Measurements from ENCODE around the gene C1QTNF12.

C1QTNF12 gene

DNA sequence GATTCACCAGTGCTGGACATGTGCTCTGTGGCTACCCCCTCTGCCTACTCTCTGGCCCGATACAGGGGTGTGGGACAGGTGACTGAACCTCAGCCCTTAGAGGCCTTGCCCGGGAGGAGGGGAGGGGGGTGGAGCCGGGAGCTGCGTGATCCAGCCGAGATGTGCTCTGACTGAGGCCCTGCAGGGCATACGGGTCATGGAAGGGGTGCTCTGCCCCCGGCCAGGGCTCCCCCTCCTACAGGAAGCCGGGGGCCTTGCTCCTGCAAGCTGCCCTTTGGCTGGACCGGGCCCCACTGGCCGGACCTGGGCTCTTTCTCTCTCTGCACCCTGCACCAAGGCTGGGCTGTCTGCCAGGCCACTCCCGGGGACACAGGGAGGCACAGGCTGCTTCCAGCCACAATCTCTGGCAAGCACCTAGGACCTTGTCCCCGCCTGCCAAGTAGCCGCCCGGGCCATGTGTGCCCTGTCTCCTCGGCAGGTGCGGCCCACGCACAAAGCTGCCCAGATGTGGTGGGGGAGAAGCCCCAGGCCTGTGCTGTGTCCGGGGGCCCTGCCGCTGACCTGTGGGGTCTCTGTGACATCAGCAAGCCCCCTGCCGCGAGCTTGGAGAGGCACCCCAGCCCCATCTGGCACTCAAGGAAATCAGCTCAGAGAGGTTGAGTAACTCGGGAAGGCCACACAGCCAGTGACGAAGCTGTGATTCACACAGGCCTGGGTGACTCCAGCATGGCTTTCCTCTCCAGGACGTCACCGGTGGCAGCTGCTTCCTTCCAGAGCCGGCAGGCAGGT, 35.2 kb upstream of the C1QTNF12 start:
- peak; percentile 27 to 39 for DNase-seq (ENCODE audit: low read depth in 2 of 2)

DNA sequence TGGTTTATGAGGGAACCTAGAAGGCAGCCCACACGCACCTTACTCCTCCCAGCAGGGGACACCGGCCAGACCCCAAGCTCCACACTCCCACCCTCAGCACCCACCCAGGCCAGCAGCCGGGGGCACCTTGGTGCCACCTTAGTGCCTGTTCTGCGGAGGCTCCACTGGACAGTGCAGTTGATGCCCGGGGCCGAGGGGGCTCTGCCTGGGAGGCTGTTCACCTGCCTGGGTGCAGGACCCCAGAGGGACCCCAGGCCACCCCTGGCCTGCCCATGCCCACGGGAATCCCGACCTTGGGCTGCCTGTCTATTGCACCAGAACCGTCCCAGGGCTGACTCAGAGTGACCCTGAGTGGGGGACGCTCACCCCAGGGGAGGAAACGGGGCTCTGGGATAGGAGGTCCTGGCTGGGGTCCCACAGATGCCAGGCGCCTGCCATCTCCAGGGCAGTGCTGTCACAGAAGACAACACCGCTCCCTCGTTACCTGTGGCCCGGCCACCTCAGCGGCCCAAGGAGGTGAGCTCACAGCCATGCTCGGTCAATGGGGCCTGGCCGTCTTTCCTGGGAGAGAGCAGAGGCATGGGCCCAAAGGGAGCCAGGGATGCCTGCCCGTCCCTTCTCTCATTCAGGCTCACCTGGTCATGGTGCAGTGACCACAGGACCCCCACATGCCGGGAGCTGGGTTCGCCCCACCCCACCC, 34.4 kb upstream of the C1QTNF12 start:
- DNase-seq (ENCODE audit: low read depth in 2 of 2) = no peak

DNA sequence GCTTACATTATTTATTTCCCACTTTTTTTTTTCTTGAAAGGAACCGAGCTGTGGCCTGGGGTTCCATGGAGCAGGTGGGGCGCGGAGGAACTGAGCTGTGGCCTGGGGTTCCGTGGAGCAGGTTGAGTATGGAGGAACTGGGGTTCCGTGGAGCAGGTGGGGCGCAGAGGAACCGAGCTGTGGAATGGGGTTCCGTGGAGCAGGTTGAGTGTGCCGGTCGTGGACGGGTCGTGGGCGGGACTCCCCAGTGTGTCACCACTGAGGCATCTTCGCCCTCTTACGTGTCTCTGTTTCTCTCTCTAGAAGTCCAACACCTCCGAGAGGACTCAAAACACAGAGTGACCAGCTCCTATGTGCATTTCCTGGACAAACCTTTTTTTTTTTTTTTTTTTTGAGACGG, 32.5 kb upstream of the C1QTNF12 start:
- no peak for DNase-seq (ENCODE audit: low read depth in 2 of 2)

DNA sequence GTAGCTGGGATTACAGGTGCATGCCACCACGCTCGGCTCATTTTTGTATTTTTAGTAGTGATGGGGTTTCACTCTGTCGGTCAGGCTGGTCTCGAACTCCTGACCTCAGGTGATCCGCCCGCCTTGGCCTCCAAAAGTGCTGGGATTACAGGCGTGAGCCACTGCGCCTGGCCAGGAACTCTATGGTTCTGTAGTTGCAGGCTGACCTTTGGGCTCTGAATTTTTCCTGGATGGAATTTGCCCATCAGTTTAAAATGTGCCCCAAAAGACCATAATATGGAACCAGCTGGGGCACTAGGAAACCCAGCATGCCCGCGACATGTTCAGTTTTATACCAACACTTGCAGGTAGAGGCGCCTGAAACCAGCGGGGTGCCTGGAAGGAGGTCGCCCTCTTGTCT, 32.1 kb upstream of the C1QTNF12 start:
- no peak for DNase-seq (ENCODE audit: low read depth in 2 of 2)

DNA sequence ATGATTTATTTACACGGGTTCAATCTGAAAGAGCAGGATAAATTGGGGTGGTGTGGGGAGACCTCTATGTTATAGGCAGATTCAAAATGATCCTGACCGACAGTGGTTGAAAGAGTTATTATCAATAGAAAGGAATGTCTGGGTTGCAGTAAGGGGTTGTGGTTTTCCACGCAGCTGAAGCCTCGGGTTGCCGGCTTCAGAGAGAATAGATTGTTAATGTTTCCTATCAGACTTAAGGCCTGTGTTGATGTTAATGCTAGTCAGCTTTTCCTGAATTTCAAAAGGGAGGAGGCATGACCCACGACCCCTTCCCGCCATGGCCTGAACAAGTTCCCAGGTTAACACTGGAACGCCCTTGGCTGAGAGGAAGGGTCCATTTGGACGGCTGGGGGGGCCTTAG, 29.3 kb upstream of the C1QTNF12 start:
- no peak for DNase-seq (ENCODE audit: low read depth in 2 of 2)

DNA sequence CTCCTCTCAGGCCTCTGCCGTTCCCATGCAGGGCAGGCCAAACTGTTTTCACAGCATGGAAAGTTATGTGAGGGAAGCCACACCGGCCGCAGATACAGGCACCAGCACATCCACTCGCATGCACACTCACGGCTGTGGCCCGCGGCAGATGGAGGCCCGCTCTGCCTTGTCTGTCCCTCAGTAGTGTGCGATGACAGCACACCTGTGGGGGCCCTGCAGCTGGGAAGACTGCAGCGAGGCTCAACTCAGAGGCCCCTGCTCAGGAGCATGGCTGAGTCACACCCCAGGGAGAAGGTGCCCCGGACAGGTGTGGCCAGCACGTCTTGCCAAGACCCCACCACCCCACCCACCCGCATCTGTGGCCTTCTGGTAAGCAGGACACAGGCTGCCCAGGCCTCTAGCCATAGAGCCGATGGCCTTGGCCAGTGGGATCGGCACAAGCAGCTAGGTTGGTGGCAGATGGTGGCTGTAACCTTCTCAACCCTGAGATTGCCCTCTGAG, 28.5 kb upstream of the C1QTNF12 start:
- no peak for DNase-seq (ENCODE audit: low read depth in 2 of 2)

DNA sequence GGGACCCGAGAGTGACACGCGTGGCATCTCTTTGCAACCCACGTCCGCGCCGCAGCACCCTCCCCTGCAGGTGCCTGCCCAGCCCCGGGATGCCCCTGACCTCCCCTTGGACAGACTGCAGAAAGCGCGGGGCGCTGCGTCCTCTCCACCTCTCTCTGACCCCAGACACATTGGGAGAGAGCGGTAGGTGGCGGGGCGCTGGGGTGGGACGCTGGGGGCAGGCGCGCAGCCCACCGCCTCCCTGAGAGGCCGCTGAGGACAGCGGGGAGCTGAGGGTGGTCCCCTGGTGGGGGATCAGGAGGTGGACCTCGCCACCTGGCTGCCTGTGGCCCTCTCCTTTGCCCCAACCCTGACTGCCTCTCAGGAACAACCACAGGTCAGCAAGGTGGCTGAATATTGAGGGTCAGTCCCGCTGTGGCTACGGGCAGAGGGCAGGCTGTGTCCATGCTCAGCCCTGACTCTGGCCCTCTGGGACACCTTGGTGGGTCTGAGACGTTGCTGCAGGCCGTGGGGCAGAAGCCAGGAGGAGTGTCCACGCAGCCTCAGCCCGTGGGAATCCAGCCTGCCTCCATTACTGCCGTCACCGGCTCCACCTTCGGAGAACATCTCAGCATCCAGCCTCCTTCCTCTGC, 27.9 kb upstream of the C1QTNF12 start:
- DNase-seq (ENCODE audit: low read depth in 2 of 2) = no peak

DNA sequence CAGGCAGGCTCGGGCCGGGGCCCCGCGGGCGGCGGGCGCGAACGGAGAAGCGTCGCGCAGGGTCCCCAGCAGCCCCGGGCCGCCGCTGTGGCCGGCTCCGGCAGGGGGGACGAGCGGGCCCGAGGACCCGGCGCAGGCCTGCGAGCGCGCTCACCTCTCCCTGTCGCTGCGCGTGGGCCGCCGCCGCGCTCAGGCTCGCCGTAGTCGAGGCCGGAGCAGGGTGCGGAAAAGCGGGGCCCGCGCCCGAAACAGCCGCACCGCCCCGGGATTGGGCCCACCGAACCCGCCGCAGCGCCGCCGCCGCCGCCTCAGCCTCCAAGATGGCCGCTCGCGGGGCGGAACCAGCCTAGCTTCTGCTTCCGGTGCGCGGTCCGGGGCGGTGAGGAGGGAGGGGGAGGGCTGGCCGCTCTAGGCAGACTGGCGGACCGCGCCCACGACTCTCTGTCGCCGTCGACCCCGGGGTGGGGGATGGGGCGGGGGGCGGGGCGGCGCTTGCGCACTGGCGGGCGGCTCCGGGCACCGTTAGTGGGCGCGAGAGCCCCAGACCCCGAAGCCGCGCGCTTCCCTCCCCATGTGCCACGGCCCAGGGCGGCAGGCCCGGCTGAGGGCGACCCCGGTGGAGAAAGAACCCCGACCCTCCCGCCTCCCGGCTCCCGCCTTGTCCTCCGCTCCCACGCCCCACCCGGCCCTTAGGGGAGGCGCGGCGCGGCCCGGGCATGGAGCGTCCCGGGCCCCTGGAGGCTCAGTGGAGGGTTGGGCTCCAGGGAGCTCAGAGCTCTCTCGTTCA, 27.2 kb upstream of the C1QTNF12 start, which contains the start of gene UBE2J2:
UBE2J2 (minus strand) TSS at position 343 of the 787 bp plus-strand sequence. CDS start 5,862 bp downstream, outside the sequence.
- peak; percentile 90 to 91 for DNase-seq (ENCODE audit: low read depth in 2 of 2)

DNA sequence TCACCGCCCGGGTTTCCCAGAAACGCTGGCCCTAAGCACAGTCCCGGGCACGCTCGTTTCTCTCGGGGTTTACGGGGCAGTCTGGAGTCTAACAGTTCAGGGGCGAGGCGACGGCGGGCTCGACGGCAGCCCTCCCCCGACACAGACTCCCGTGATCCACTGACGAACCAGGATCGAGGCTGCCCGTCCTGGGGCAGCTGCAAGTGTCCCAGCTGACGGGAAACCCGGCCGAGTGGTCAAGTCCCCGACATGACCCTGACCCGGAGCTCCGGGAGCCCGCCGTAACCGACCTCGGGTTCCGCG, 26.6 kb upstream of the C1QTNF12 start:
- no peak for DNase-seq (ENCODE audit: low read depth in 2 of 2)

DNA sequence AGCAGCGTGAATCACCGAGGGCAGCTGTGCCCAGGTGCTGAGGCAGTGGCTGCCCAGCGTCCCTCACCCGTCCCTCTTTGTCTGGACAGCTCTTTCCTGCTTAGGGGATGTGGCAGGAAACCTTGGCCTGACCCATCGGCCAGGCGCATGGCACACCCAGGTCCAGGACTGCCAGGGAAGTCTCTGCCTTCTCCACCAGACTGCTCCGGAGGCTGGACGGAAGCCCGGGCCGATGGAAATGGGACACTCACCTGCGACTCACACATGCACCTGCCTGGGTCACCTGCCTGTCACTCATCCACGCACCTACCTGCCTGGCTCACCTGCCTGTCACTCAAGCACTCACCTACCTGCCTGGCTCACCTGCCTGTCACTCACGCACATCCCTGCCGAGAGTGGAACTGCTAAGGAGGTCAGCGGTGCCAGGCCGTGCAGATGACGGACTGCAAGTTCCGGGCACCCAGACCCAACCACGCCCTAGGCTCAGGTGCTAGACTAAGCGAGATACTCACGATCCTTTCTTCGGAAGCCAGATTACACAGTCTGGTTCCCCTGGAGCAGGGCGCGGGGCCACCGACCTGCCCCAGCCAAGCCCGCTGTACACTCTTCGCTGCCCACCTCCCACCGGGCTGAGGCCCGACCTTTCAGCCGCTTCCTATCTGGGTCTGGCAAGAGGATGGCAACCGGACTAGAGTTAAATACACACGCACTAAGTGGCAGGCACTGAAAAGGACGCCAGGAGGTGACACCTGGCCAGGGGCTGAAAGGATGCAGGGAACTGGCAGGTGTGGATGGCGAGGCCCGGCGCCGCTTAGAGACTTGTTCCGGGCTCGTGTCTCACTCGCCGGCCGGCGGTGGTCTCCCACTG, 26.1 kb upstream of the C1QTNF12 start:
- no peak for DNase-seq (ENCODE audit: low read depth in 2 of 2)

DNA sequence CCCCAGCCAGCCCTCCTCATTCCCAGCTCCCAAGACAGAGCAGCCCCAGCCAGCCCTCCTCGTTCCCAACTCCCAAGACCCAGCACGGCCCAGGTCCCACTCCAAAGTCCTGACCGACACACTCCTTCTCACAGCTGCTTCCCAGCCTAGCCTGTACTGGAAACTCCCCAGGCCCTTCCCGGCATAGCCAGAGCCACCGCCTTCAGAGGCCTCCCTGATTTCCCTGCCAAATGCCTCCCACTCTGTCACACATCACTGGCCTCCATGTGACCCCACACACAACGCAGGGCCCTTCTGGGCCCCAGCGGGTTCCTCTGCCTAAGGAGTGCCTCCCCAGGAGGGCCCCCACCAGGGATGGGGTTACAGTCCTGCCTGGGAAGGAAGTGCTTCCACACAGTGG, 24.3 kb upstream of the C1QTNF12 start:
- no peak for DNase-seq (ENCODE audit: low read depth in 2 of 2)

DNA sequence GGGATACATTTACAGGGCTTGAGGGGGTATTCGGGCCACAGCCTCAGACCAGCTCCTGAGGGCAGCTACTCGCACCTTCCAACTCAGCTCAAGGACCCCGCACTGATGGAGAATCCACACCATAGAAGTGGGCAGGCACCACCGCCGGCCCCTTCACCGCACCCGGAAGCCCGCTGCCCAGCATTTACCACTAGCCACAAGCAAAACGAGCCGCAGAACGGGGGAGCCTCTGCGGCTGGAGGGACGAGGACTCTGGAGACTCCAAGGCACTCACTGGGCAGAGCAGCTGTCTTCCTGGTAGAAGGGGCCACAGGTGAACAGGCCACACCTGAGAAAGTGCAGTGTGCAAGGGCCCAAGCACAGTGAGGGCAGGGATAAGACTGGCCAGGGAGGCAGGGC, 21.8 kb upstream of the C1QTNF12 start:
- no peak for DNase-seq (ENCODE audit: low read depth in 2 of 2)

DNA sequence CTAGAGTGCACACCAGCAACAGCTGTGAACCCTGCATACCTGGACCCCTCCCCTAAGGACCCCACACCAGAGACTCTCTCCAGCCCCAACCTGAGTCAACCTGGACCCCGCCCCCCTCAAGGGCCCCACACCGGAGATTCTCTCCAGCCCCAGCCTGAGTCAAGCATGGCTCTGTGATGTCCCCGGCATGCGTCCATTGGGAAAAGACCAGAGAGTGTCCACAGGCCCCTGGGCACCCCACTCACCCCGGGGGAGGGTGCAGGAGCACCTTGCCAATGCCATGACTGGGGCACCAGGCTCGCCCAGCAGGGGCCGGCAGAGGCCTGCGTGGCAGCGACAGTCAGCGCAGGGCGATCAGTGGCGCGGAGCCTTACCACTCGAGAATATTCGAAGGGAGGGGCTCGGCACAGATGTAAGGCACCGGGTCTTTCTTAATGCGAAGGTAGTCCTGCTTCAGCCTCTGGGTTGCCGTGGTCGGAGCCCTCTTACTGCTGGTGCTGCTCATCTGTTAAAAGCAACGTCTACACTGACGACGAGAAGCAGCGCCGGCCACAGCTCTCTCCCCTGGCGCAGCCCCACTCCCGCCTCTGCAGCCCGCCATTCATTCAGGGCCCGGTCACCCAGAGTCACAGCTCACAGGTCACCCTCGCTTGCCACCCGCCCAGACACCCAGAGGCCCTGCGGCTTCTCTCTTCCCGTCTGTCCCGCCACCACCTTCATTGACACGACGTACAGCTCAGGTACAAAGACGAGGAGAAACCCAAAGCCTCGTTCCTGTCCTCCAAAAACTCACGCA, 21.2 kb upstream of the C1QTNF12 start:
- no peak for DNase-seq (ENCODE audit: low read depth in 2 of 2)

DNA sequence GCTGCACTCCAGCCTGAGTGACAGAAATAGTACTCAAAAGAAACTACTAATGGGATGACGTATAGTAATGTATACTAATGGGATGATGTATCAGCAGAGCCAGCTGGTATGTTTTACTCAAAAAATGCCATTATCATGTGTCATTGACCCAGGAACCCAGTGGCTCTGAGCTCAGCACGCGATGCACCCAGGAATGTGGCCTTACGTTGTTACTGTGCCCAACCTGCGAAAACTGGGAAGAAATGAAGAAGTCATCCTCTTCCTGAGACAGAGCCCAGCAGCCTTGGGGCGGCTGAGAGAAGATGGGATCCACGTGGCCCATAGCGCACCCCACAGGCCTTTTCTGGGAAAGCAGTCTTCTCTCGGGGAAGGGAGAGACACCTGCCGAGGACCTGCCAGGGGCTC, 18.3 kb upstream of the C1QTNF12 start:
- no peak for DNase-seq (ENCODE audit: low read depth in 2 of 2)

DNA sequence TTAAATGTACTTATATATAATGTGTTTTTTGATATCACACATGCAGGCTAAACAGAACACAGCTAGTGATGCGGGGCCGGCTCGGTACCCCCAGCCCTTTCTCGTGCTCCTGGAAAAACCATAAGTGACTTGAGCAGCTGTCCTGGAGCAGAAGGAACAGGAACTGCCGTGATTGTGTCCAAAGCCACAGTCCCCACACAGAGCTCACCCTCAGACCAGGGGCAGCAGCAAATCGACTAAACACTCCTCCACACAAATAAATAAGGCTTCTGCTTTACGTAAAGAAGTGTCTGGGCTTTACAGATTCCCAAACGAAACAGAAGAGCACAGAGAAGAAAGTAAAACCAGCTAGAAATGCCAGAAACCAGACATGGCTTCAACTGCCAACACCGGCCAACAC, 17.5 kb upstream of the C1QTNF12 start:
- no peak for DNase-seq (ENCODE audit: low read depth in 2 of 2)

DNA sequence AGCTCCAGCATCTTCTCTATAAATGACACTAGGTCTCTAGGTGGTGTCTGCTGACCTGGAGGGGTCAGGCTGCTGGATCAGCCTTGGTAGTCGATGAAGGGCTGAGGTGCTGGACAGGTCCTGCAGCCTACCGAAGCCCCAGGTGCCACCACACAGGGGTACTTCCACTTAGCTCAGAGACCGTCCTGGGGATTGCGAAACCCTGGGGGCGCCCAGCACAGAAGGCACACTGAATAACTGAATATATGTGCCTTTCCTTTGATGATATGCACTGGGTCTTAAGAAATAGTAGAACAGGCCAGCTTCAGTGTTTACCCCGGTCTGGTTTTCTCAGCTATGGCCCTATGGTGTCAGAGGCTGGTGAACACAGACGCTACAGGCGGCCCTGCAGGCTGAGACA, 16.2 kb upstream of the C1QTNF12 start:
- no peak for DNase-seq (ENCODE audit: low read depth in 2 of 2)

DNA sequence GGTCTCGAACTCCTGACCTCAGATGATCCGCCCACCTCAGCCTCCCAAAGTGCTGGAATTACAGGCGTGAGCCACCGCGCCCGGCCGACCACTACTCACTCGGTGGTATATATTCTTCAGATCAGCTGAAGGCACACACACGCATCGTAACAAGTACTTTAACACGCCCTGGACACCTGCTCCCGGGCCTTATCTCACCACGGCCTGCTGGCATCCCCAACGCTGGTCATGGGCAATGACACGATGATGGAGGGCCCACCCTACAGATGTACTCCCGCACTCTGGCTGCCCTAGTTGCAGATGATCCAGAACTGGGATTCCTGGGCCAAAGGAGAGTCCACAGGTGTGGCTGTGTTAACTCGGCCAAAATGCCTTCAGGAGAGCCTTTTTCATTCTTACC, 15.5 kb upstream of the C1QTNF12 start:
- DNase-seq (ENCODE audit: low read depth in 2 of 2) = no peak

DNA sequence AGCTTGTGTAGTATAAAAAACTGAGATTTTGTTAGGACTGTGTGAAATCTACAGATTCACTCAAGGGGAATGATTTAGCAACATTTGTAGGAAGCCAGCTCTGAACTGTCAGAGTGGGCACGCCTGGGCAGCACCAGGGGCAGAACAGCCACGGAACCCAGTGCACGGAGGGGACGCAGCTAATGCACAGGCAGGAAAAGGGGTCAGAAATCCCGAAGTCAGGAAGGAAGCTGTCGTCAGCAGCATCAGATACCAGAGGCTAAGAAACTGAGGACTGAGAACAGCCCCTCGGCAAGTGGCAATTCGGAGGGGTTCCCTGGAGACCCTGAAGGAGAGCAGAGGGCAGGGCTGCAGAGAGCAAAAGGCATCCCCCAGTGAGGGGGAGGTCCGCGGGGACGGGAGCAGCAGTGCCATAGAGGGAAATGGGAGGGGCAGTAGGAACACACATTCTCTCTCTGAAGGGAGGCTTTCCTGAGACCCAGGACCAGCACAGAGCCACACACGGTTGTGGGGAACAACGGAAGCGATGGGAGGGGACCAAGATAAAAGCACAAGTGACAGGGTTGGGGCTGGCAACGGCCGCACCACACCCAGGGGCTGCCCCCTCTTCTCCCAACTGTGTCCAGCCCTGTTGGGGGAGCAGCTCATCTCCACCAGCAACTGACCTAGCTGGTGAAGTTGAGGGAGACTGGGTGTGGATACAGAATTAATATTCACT, 14.5 kb upstream of the C1QTNF12 start:
- no peak for DNase-seq (ENCODE audit: low read depth in 2 of 2)

DNA sequence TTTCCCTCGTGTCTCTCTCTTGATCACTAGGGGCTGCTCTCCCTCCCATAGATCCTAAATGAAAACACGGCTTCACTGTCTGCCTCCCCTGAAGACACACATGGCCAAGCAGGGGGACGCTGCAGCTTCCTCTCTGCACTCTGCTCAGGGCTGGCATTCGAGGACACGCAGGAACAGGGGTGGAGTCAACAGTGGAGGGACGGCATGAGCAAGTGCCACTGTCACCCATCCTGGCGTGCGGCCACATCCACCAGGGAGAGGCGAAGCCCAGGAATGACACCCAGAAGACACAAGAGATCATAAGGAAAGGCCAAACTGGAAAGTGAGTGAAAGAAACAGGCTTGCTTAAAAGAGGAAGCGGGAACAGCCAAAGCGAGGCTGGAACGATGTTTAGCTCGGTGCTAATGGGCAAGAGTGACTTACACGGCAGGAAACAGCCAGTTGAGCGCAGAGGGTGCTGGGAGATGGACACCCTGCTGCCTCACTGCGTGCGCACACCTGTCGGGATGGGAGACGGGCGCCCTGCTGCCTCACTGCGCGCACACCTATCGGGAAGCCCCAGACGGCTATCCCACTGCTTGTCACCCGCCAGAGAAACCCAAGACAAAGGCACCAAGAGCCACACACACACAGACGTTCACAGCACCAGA, 13.6 kb upstream of the C1QTNF12 start:
- DNase-seq (ENCODE audit: low read depth in 2 of 2) = no peak

Measured in stimulated activated CD4-positive, alpha-beta T cell treated with anti-CD3 and anti-CD28 coated beads, Interleukin-15, amount 100 ng/mL, for 48 hours (primary cell).